Activated CD8-positive, alpha-beta memory T cell treated with anti-CD3 and anti-CD28 coated beads for 48 hours (primary cell): Measurements from ENCODE around the gene RBBP4.
"Not testable (repeated sequence)": the region's sequence is repeated elsewhere in the genome, so short reads cannot be mapped to it uniquely, and the experiment has no call there.

Experiments used
- DNase-seq, 3 experiments: peaks; one replicate each; pipeline ENCODE4 v3.0.0-alpha.2; 2020; ENCODE audit warnings: low read depth in 2 of 3, low spot score in 2 of 3

The RBBP4 gene

GRCh38 chr1:32639489-32640075, 11.4 kb upstream of the RBBP4 start:
- no peak for DNase-seq

- not testable (repeated sequence) for DNase-seq
These were observed 8.6 kb upstream of the RBBP4 start for GRCh38 chr1:32642292-32642827.

GRCh38 chr1:32644426-32644825, 6.6 kb upstream of the RBBP4 start:
- DNase-seq: no peak

- no peak for DNase-seq
These were observed 3.5 kb upstream of the RBBP4 start for GRCh38 chr1:32647308-32648134.

- peak; percentile 55 to 60 (median 58) for DNase-seq
These were observed 708 bp upstream of the RBBP4 start, which contains the start of gene ZBTB8OS for GRCh38 chr1:32650248-32650751. TSS of gene ZBTB8OS (minus strand) at chr1:32650550. CDS start at chr1:32650529, 21 bp downstream.

- peak in 1 of 3 experiments; percentile 19 for DNase-seq
These were observed 559 bp downstream of the RBBP4 start for GRCh38 chr1:32651461-32652073.

- no peak for DNase-seq
These were observed 1.4 kb downstream of the RBBP4 start for GRCh38 chr1:32652244-32652962.

- no peak for DNase-seq
These were observed 8.6 kb downstream of the RBBP4 start for GRCh38 chr1:32659581-32659980.

- DNase-seq: no peak
These were observed 14.9 kb downstream of the RBBP4 start for GRCh38 chr1:32665915-32666314.

- no peak for DNase-seq
These were observed 16.0 kb downstream of the RBBP4 start for GRCh38 chr1:32666901-32667566.

GRCh38 chr1:32668716-32669115, 17.7 kb downstream of the RBBP4 start:
- DNase-seq: not testable (repeated sequence)

- no peak for DNase-seq
These were observed 25.9 kb downstream of the RBBP4 start for GRCh38 chr1:32676945-32677344.

- not testable (repeated sequence) for DNase-seq
These were observed 29.0 kb downstream of the RBBP4 start for GRCh38 chr1:32679993-32680392.

- no peak for DNase-seq
These were observed 29.6 kb downstream of the RBBP4 start for GRCh38 chr1:32680642-32681041.

GRCh38 chr1:32681509-32681908, 30.5 kb downstream of the RBBP4 start:
- DNase-seq: no peak

GRCh38 chr1:32681999-32682398, 31.0 kb downstream of the RBBP4 start:
- DNase-seq: no peak

GRCh38 chr1:32683397-32683796, 32.4 kb downstream of the RBBP4 start:
- no peak for DNase-seq

GRCh38 chr1:32684167-32684811, 33.3 kb downstream of the RBBP4 start:
- no peak for DNase-seq

GRCh38 chr1:32685498-32685897, 34.5 kb downstream of the RBBP4 start:
- DNase-seq: no peak

GRCh38 chr1:32686387-32686786, 35.4 kb downstream of the RBBP4 start:
- no peak for DNase-seq
